Esophagus squamous epithelium (tissue), 4 donors: ENCODE results near the gene NUDT3.

Experiments used
- CTCF ChIP-seq, 6 experiments: fragments of 450-650 bp in 4 of 6; fragments of 200-600 bp in 2 of 6; sonication (generic) in 2 of 6; IDR thresholded peaks; one replicate each; pipeline ENCODE4 v1.5.1; 2016 to 2019; ENCODE audit warnings: antibody characterized with exemption in 6 of 6, mild to moderate bottlenecking in 4 of 6, moderate library complexity in 4 of 6
- POLR2A ChIP-seq, 4 donors: fragments of 450-650 bp; IDR thresholded peaks; one replicate each; pipeline ENCODE4 v1.6.1; 2017; ENCODE audit warnings: antibody characterized with exemption in 4 of 4, mild to moderate bottlenecking in 4 of 4, moderate library complexity in 3 of 4

GRCh38 chr6:34295721-34296120 is 96.7 kb downstream of the NUDT3 start:
- TF ChIP-seq POLR2A (IDR thresholded peaks at IDR 0.05), result no peak
- TF ChIP-seq CTCF (IDR thresholded peaks at IDR 0.05), result no peak
